Fibroblast of pulmonary artery (primary cell): ENCODE measurements around the gene ARHGEF40.

Experiments
- DNase-seq: peaks from one replicate; pipeline ENCODE4 v3.0.0-alpha.2; 2010; ENCODE audit warnings: low read depth
- H3K4me3 ChIP-seq: replicated peaks from 2 replicates; pipeline ENCODE4 v1.5.1; 2011; ENCODE audit warnings: low read depth, mild to moderate bottlenecking, control low read depth, low read length, moderate library complexity
- CTCF ChIP-seq: IDR thresholded peaks from 2 replicates; pipeline ENCODE4 v1.5.1; 2011; ENCODE audit warnings: mild to moderate bottlenecking, control low read depth, low read length, inconsistent platforms; ENCODE audit errors: missing control alignments

The ARHGEF40 gene

GRCh38 chr14:21033133-21033698 lies 36.9 kb upstream of the ARHGEF40 start:
- no peak overlapping the region for H3K4me3 ChIP-seq
- no peak for DNase-seq
- TF ChIP-seq CTCF = no peak

GRCh38 chr14:21034707-21035106 lies 35.4 kb upstream of the ARHGEF40 start, which contains the start of gene RNASE13:
RNASE13 (minus strand) TSS chr14:21034807; CDS start chr14:21034288, 519 bp downstream.
- no peak for DNase-seq
- no peak for TF ChIP-seq CTCF
- H3K4me3 ChIP-seq = no peak within 1 kb of the TSS

- H3K4me3 ChIP-seq = no peak overlapping the region
- no peak for DNase-seq
- no peak for TF ChIP-seq CTCF
Observed at GRCh38 chr14:21036751-21037150, 33.4 kb upstream of the ARHGEF40 start.

- no peak overlapping the region for H3K4me3 ChIP-seq
- DNase-seq = no peak
- TF ChIP-seq CTCF = no peak
Observed at GRCh38 chr14:21037156-21037555, 32.9 kb upstream of the ARHGEF40 start.

GRCh38 chr14:21038441-21039422 lies 31.4 kb upstream of the ARHGEF40 start:
- peak overlapping the region; percentile 4 for H3K4me3 ChIP-seq
- peak; percentile 89 for DNase-seq
- no peak for TF ChIP-seq CTCF

- no peak overlapping the region for H3K4me3 ChIP-seq
- TF ChIP-seq CTCF = peak; percentile 72
- DNase-seq = peak; percentile 86
Observed at GRCh38 chr14:21039585-21040369, 30.3 kb upstream of the ARHGEF40 start.
